HG03103 (cell line): ENCODE data around the gene OR1D5.
"Not testable (repeated sequence)": the region's sequence is repeated elsewhere in the genome, so short reads cannot be mapped to it uniquely, and the experiment has no call there.

Experiments
- ATAC-seq: cut with Tn5 transposase; IDR thresholded peaks from one replicate; pipeline ENCODE4 v1.9.1; 2021; ENCODE audit warnings: low read depth; ENCODE audit not compliant: unreplicated experiment

The OR1D5 gene, protein sequence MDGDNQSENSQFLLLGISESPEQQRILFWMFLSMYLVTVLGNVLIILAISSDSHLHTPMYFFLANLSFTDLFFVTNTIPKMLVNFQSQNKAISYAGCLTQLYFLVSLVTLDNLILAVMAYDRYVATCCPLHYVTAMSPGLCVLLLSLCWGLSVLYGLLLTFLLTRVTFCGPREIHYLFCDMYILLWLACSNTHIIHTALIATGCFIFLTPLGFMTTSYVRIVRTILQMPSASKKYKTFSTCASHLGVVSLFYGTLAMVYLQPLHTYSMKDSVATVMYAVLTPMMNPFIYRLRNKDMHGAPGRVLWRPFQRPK

DNA sequence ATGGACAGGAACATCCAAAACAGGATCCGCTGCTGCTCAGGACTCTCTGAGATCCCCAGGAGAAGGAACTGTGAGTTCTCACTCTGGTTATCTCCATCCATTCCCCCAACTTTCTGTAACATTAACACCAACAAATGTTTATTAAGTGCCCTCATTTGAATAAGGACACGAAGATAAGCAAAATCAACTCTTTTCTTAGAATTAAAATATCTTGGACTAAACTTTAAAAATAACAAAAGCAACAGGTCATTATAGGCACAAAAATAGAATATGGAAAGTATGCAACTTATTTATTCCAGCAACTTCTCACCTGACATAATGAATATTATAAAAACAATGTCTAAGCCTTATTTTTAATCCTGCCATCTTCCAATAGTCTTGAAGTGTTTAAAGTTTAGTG, at the start of gene OR1D5:
TSS of gene OR1D5 (minus strand) at position 101 of the 400 bp plus-strand sequence. CDS start at position 101, 0 bp downstream.
- ATAC-seq: not testable (repeated sequence)

DNA sequence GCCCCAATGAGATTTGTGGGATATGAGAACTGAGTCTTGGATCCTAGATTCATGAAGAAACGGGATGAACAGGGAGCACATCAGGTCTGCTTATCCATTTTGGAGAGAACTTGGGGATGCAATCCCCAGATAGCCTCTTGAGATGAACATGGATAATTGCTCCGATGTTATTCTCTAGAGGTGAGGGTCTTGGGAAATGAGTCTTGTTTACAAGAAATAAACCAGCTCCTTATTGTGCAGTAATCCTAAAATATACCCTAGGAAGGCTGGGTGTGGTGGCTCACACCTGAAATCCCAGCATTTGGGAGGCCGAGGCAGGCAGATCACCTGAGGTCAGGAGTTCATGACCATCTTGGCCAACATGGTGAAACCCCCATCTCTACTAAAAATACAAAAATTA, 40.9 kb upstream of the OR1D5 start, which contains the start of gene OR1D2:
TSS of gene OR1D2 (minus strand) at position 101 of the 400 bp plus-strand sequence. CDS start 11,426 bp downstream, outside the sequence.
- ATAC-seq: no peak

DNA sequence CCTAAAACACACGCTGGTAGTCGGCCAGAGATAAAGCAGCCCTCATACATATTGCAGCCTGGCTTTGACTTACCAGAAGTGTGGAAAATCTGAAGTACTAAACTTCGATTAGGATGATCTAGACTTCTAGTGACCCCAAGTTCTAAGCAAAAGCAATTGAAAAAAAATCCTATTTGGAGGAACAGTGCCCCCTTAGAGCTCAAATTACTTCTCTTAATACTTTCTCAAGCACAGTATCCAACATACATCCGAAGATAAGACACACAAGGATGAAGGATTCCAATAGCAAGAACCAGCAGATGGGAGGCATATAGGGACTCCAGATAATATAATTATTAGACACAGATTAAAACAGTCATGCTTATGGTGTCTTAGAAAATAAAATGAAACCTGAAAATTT, 10.4 kb upstream of the OR1D5 start:
- not testable (repeated sequence) for ATAC-seq

DNA sequence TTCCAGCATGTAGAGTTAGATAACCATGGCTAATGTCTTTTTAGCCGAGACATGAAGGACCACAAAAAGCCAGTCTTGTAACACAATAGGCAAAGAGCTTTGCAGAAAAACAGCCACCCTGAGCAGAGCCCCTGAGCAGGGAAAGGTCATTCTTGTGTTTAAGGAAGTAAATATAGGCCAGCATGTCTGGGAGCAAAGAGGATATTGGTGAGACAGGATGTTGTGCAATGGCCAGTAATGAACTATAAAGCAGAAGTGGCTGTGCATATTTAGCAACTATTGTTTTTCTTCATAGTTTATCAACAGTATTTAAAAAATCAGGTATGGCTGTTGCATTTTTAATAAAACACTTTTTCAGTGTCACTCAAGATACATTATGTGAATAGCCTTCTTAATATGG, 1.8 kb upstream of the OR1D5 start:
- not testable (repeated sequence) for ATAC-seq

- ATAC-seq: not testable (repeated sequence)
Observed at GRCh38 chr17:3062824-3063377, 506 bp downstream of the OR1D5 start.

- ATAC-seq: not testable (repeated sequence)
Observed at GRCh38 chr17:3054868-3055267, 8.5 kb downstream of the OR1D5 start.

GRCh38 chr17:3049705-3050295, 13.6 kb downstream of the OR1D5 start:
- no peak for ATAC-seq

DNA sequence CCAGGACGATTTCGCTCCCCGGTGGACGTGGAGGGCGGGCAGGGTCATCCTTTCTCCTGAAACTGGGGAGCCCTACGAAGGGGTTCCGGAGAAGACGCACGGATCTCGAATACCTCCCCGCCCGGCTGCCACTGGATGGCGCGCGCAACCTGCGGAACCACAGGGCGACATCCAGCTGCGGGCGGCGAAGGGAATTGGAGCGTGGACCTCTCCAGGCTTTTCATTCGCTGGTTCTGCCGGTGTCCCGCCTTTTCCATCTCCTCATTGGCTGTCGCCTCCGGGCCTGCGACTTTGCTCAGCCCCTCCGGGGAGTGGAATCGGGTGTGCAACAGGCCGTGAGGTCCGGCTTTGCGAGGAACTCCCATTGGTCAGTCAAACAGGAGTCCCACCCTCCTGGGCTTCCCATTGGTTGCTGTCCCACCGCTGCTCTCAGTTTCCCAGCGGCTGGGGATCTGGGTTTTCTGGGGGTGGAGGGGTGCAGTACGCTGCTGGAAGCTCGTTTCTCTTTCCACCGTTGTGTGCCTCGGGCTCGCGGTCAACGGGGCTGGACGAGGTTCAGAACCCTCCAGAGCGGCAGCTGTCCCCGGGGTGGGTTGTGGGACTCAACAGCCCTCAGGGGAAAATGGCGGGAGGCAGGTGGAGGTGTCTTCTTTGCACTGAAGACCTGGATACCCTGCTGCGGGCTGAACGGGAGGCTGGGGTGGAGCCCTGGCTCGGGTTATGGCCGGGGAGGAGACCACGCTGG, 14.5 kb downstream of the OR1D5 start:
- peak; percentile 96 for ATAC-seq

GRCh38 chr17:3046753-3047152, 16.7 kb downstream of the OR1D5 start:
- ATAC-seq: no peak

DNA sequence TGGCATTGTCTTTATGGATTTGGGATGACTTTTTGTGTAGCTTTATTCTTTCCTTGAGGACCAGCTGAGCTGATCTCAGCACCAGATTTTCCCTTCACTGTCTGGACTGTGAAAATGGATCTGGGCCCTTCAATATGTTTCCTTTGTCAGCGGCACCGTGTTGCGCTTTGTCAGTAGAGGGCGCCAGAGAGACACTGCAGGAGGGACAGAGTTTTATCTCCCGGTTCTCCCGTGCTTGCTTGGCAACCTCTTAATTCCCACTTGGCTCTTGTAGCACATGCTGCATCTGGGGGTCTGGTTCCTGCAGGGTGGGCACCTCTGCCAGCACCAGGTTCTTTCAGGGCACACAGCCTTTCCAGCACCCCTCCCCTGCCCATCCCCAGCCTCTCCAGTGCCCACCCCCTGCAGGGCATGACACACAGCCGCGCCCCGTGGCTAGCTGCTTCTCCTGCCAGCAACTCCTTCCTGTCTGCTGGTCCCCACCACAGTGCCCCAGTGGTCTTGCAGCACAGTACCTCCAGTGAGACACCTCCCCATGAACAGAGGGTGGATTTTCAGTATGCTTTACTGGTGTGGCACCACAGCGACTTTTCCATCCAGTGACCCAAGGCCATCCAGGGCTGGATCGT, 19.6 kb downstream of the OR1D5 start:
- no peak for ATAC-seq

- ATAC-seq: no peak
Observed at GRCh38 chr17:3040882-3041281, 22.5 kb downstream of the OR1D5 start.

- ATAC-seq: no peak
Observed at GRCh38 chr17:3039736-3040135, 23.7 kb downstream of the OR1D5 start.

GRCh38 chr17:3038941-3039340, 24.5 kb downstream of the OR1D5 start:
- no peak for ATAC-seq

DNA sequence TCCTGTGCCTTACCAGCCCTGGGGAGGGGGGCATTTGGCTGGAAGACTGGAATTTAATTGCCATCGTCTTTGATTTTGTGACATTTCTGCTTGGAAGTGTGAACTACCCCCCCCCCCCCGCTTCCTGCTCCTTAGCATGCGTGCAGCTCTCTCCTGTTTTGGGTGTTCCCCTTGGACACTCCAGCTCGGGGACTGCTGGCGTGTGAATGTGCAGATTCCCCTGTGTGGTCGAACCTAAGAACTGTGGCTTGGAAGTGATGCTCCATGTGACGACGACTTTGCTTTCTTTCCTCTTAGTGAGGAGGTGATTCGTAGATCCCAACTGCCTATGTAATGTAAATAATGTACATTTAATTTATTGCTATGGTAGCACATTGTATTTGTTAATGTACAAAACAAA, 26.1 kb downstream of the OR1D5 start:
- no peak for ATAC-seq

DNA sequence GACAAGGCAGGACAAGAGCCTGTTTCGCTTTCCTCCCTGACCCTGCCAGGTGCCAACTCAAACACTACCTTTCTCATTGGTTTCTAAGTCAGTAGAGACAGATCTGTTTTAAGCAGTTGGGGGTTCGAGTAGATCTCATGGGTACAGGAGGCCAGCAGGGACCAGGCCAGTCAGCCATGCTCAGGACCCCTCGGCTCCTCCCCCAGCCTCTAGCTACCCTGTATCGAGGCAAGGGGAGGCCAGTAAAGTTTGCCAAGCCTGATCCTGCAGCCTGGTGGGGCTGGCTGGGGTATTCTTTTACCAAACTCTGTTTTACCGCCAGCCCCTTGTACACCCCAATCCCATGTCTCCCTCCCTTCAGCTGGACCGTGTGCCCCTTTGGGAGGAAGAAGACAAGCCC, 26.6 kb downstream of the OR1D5 start:
- no peak for ATAC-seq

DNA sequence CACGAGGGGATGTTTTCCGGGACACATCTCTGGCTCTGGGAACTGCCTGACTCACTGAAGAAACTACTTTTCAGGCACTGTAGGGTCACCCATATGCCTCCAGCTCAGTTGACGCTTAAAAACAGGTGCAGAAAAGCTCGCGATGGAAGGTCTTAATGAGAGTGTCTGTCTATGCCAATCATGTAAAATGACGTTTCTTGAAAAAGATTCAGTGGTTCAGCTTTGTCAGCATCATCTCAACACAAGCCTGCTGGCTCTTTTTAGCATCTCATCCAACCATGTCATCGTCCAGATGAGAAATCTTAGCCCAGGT, 27.5 kb downstream of the OR1D5 start:
- no peak for ATAC-seq

DNA sequence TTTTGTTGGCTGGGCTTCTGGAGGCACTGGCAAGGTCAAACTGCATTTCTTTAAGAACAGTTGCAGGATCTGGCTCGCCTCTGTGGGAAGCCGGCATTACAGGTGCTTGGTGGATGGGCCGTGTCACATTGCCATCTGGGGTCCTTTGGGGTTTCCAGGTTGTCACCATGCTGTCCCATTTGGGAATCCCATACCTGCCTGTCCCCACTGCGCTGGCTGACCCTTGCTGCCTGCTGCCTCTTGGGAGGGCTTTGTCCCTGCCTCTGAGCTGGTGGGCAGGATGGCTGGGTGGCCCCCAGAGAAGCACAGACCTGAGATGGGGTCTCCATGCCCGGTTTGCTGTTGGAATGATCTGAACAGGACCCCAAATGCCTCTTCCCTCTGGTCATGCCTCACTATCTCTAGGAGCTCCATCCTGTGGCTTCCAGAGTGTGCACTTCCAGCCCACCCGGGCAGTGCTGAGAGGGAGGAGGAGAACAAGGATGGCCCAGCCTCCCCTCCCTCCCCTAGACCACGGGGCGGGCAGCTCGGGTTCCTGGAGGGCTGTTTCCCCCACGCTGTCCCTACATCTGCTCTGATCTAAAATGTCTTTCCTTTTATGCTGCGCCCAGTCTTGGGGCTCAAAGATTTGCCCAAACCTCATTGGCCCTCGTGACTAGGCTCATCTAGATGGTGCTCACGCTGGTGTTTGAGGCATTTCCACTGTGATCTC, 28.0 kb downstream of the OR1D5 start:
- no peak for ATAC-seq

DNA sequence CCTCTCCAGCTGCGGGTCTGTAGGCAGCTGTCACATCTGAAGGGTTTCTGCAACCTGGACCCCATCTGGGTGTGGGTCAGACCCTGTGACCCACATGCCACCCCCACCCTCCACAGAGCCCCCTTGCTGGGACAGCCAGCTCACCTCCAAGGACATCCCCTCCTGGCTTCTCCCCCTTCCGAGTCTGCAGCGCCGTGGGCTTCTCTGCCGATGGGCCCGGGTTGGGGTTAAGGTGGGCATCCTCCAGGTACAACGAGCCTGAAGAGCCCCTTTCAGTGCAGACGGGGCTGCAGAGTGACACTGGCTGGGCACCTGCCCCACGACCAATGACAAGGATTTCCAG, 28.9 kb downstream of the OR1D5 start:
- no peak for ATAC-seq

- no peak for ATAC-seq
Observed at GRCh38 chr17:3033741-3034577, 29.4 kb downstream of the OR1D5 start.

DNA sequence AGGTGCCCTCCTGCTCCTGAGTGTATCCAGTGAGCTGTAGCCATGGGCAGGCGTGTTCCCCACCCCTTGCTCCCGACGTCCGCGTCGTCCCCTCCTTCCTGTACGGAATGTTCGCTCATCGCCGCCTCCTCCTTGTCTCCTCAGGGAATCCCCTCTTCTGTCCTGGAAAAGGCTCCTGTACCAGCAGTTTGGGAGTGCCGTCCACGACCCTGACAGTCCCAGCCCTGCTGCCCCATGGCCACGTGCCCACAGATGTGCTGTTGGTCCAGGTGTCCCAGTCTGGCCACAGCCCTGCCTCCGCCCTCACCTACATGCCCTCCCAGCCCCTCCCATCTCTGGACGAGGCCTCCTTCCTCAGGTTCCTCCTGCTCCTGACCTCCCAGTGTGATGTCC, 30.2 kb downstream of the OR1D5 start:
- no peak for ATAC-seq
